Sigmoid colon (tissue), 3 donors: ENCODE measurements around the gene USP4.

ENCODE experiments used
- POLR2A ChIP-seq, 2 donors: fragments of 450-650 bp; IDR thresholded peaks; one replicate each; pipeline ENCODE4 v1.6.1; 2016; ENCODE audit warnings: antibody characterized with exemption in 2 of 2, mild to moderate bottlenecking in 2 of 2, moderate library complexity in 2 of 2
- TF ChIP-seq, protein P1 (sequence below), 4 experiments: fragments of 450-650 bp in 3 of 4; fragments of 200-600 bp in 1 of 4; IDR thresholded peaks; one replicate each; pipeline ENCODE4 v1.5.1; 2016 to 2019; ENCODE audit warnings: antibody characterized with exemption in 4 of 4, mild to moderate bottlenecking in 3 of 4, moderate library complexity in 2 of 4

DNA sequence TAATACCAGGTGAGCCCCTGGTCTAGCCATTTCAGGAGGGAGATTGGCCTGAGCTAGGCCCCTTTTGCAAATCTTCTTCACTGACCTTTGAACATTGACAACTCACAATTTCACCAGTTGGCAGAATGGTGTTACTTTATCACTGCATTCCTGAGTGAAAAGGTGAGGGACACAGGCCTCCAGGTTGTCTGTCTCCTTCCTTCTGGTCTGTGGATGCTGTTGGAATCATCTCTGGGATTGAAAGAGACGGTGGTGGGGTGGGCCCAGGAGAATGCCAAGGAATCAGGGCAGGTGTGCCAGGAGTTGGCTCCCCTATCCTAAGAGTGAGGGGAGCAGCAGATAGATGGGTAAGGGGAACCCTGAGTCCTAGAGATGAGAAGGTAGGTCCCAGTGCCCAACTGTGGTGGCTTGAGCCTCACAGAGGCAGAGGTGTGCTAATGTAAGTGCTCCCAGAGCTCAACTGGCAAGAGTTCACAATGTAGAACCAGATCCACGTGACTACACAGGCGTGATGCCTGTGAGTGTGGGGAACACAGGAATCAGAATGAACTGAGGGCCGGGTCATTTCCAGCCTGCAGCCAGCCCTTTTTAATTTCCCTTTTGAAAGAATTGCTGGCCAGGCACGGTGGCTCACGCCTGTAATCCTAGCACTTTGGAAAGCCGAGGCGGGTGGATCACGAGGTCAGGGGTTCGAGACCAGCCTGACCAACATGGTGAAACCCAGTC is 74.0 kb downstream of the USP4 start:
- TF ChIP-seq, protein P1, sequence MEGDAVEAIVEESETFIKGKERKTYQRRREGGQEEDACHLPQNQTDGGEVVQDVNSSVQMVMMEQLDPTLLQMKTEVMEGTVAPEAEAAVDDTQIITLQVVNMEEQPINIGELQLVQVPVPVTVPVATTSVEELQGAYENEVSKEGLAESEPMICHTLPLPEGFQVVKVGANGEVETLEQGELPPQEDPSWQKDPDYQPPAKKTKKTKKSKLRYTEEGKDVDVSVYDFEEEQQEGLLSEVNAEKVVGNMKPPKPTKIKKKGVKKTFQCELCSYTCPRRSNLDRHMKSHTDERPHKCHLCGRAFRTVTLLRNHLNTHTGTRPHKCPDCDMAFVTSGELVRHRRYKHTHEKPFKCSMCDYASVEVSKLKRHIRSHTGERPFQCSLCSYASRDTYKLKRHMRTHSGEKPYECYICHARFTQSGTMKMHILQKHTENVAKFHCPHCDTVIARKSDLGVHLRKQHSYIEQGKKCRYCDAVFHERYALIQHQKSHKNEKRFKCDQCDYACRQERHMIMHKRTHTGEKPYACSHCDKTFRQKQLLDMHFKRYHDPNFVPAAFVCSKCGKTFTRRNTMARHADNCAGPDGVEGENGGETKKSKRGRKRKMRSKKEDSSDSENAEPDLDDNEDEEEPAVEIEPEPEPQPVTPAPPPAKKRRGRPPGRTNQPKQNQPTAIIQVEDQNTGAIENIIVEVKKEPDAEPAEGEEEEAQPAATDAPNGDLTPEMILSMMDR (IDR thresholded peaks at IDR 0.05), result no peak
- TF ChIP-seq POLR2A (IDR thresholded peaks at IDR 0.05), result no peak
